Measurements from ENCODE around the gene CFAP70. TPM values are rescaled to one million over a fixed set of nuclear protein-coding genes. Genes with fewer than 3 reads are reported as not detected.

CFAP70 gene
- total RNA-seq, 1 experiment from 2014 or later: 0.24 TPM

GRCh38 chr10:73262105-73262730, 96.4 kb downstream of the CFAP70 start:
- Histone ChIP-seq H4K91ac (ENCODE audit: insufficient read length, low read depth, low read length) (no peak overlapping the region), H2BK12ac (ENCODE audit: insufficient read length, low read depth, low read length) (no peak overlapping the region), H2AFZ (ENCODE audit: low read length) (no peak overlapping the region), H3K4ac (ENCODE audit: low read depth, low read length) (no peak overlapping the region), H4K8ac (replicated peaks; ENCODE audit: insufficient read length, low read depth, low read length) (no peak overlapping the region), H2BK15ac (ENCODE audit: low read depth, low read length) (no peak overlapping the region), H4K20me1 (ENCODE audit: control insufficient read depth, insufficient read depth, insufficient read length) (no peaks in the 10 kb centered on the region), H2BK120ac (ENCODE audit: low read depth, low read length, poor library complexity, severe bottlenecking) (no peak overlapping the region), H3K27me3 (ENCODE audit: insufficient read depth, low read length) (no peaks in the 10 kb centered on the region), H3K27ac (ENCODE audit: insufficient read length, low read depth, low read length) (no peak overlapping the region), H3K79me1 (ENCODE audit: insufficient read depth, low read depth, low read length, poor library complexity, severe bottlenecking) (no peaks in the 10 kb centered on the region), H3K23ac (ENCODE audit: insufficient read length, low read depth, low read length) (no peak overlapping the region), H3K79me2 (ENCODE audit: insufficient read depth, low read length) (no peaks in the 10 kb centered on the region), H3K4me2 (ENCODE audit: insufficient read depth, insufficient read length, low read length) (no peak overlapping the region), H3K4me1 (ENCODE audit: insufficient read depth, low read length) (no peaks in the 10 kb centered on the region), H3K14ac (ENCODE audit: insufficient read depth, low read length) (no peak overlapping the region), H3K23me2 (ENCODE audit: insufficient read length, low read depth, low read length, poor library complexity, severe bottlenecking) (no peaks in the 10 kb centered on the region), H3K56ac (ENCODE audit: insufficient read length, low read depth, low read length) (no peak overlapping the region), H2BK5ac (ENCODE audit: insufficient read length, low read length) (no peak overlapping the region), H4K5ac (ENCODE audit: insufficient read length, low read depth, low read length) (no peak overlapping the region), H3K9ac (ENCODE audit: extremely low read depth, insufficient read length, low read length) (no peak overlapping the region), H3T11ph (ENCODE audit: low read length) (no peak overlapping the region), H2AK5ac (ENCODE audit: insufficient read length, low read length) (no peak overlapping the region), H3K18ac (ENCODE audit: insufficient read length, low read depth, low read length) (no peak overlapping the region), H2BK20ac (ENCODE audit: low read depth, low read length, poor library complexity, severe bottlenecking) (no peak overlapping the region), H3K9me3 (ENCODE audit: control insufficient read depth, low read depth, low read length) (no peaks in the 10 kb centered on the region)
- DNase-seq: no peak
- no peak for TF ChIP-seq CTCF (conservative IDR thresholded peaks at IDR 0.05)
- WGBS (ENCODE audit: extremely low coverage, insufficient read length, low lambda C conversion rate): no CpG with 5 or more reads among the region's 4 CpGs
- no peaks in the 10 kb centered on the region for H3K4me1 Mint-ChIP-seq
- H3K27ac Mint-ChIP-seq: no peak overlapping the region
- H3K36me3 Mint-ChIP-seq (ENCODE audit: insufficient read depth in 1 of 3, low read depth in 3 of 3): peaks cover 7% of the 10 kb centered on the region in 3 experiments; a peak in 6 of 7 replicates
- H3K9me3 Mint-ChIP-seq: peaks cover 14 to 26% of the 10 kb centered on the region in 2 experiments
- H3K27me3 Mint-ChIP-seq (ENCODE audit: low read depth): no peaks in the 10 kb centered on the region
- H3K4me3 Mint-ChIP-seq: no peak overlapping the region

Measured in H9 (cell line).